Ishikawa (cell line): ENCODE measurements around the gene GABRG3.

ENCODE experiments used
- CEBPB ChIP-seq: IDR thresholded peaks from 2 replicates; pipeline ENCODE4 v1.6.1; 2012
- CREB1 ChIP-seq: IDR thresholded peaks from 2 replicates; pipeline ENCODE4 v1.6.1; 2012; ENCODE audit warnings: low read depth
- EGR1 ChIP-seq: IDR thresholded peaks from 2 replicates; pipeline ENCODE4 v1.6.1; 2012
- EP300 ChIP-seq: IDR thresholded peaks from 2 replicates; pipeline ENCODE4 v1.6.1; 2012; ENCODE audit warnings: borderline replicate concordance
- FOXM1 ChIP-seq: IDR thresholded peaks from 2 replicates; pipeline ENCODE4 v1.6.1; 2012; ENCODE audit warnings: low read depth, borderline replicate concordance
- MAX ChIP-seq: IDR thresholded peaks from 2 replicates; pipeline ENCODE4 v1.6.1; 2012
- NFIC ChIP-seq: IDR thresholded peaks from 2 replicates; pipeline ENCODE4 v1.6.1; 2012
- RAD21 ChIP-seq: IDR thresholded peaks from 2 replicates; pipeline ENCODE4 v1.6.1; 2012; ENCODE audit warnings: low read depth
- REST ChIP-seq: IDR thresholded peaks from 2 replicates; pipeline ENCODE4 v1.6.1; 2012; ENCODE audit warnings: low read depth, mild to moderate bottlenecking
- TAF1 ChIP-seq: IDR thresholded peaks from 2 replicates; pipeline ENCODE4 v1.6.1; 2012; ENCODE audit warnings: low read depth, mild to moderate bottlenecking
- TCF12 ChIP-seq: IDR thresholded peaks from 2 replicates; pipeline ENCODE4 v1.6.1; 2012; ENCODE audit warnings: low read depth
- TEAD4 ChIP-seq: IDR thresholded peaks from 2 replicates; pipeline ENCODE4 v1.6.1; 2012
- USF1 ChIP-seq: IDR thresholded peaks from 2 replicates; pipeline ENCODE4 v1.6.1; 2012
- YY1 ChIP-seq: IDR thresholded peaks from 2 replicates; pipeline ENCODE4 v1.6.1; 2012; ENCODE audit warnings: low read depth
- ZBTB7A ChIP-seq: IDR thresholded peaks from 2 replicates; pipeline ENCODE4 v1.6.1; 2012; ENCODE audit warnings: low read depth

Gene GABRG3

GRCh38 chr15:27111323-27111722 lies 140.3 kb downstream of the GABRG3 start:
- TF ChIP-seq TEAD4 (no peak), CEBPB (no peak), EGR1 (no peak), TCF12 (no peak), FOXM1 (no peak), REST (no peak), YY1 (no peak), NFIC (no peak), TAF1 (no peak), ZBTB7A (no peak), USF1 (no peak), MAX (no peak), RAD21 (no peak), EP300 (no peak), CREB1 (no peak)

DNA sequence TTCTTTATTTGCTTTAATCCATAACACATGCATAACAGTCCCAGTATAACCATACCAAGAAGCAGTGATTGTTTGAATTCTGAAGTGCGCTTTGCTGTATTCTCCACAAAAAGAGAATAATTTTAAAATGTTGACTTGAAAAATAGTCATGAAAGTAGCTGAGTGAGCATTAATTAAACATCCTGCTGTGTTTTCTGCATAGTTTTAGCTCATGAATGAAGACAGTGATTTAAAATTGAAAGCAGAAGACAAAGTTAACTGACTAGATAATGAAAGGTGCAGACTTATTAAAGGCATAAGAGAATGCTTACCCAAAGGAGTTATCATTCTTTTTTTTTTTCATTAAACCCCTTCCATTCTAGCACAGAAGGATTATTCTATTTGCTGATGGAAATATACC lies 143.5 kb downstream of the GABRG3 start:
- TF ChIP-seq TAF1 (no peak), NFIC (no peak), MAX (no peak), RAD21 (no peak), CREB1 (no peak), FOXM1 (no peak), ZBTB7A (no peak), CEBPB (no peak), USF1 (no peak), TCF12 (no peak), YY1 (no peak), TEAD4 (no peak), REST (no peak), EGR1 (no peak), EP300 (no peak)

GRCh38 chr15:27119695-27120266 lies 148.8 kb downstream of the GABRG3 start:
- no peak for TF ChIP-seq REST
- TF ChIP-seq EGR1 = no peak
- no peak for TF ChIP-seq RAD21
- no peak for TF ChIP-seq EP300
- TF ChIP-seq TEAD4 = no peak
- no peak for TF ChIP-seq ZBTB7A
- TF ChIP-seq CREB1 = no peak
- no peak for TF ChIP-seq YY1

GRCh38 chr15:27121672-27122071 lies 150.7 kb downstream of the GABRG3 start:
- TF ChIP-seq FOXM1 (no peak), YY1 (no peak), TCF12 (no peak), USF1 (no peak), ZBTB7A (no peak), CREB1 (no peak), REST (no peak), TAF1 (no peak), TEAD4 (no peak), EP300 (no peak), NFIC (no peak), EGR1 (no peak), CEBPB (no peak), RAD21 (no peak), MAX (no peak)
